Activated CD8-positive, alpha-beta memory T cell treated with anti-CD3 and anti-CD28 coated beads, Interleukin-2, amount 50 U/mL, for 48 hours (primary cell): ENCODE data around the gene DLGAP1.

Experiments
- DNase-seq: peaks from one replicate; pipeline ENCODE4 v3.0.0-alpha.2; 2020

Gene DLGAP1

GRCh38 chr18:3504637-3505036 is 950.5 kb downstream of the DLGAP1 start:
- DNase-seq = no peak

GRCh38 chr18:3502650-3503049 is 952.5 kb downstream of the DLGAP1 start:
- no peak for DNase-seq

GRCh38 chr18:3500016-3500415 is 955.1 kb downstream of the DLGAP1 start:
- no peak for DNase-seq

- no peak for DNase-seq
Observed at GRCh38 chr18:3499501-3499900, 955.6 kb downstream of the DLGAP1 start.

- DNase-seq = no peak
Observed at GRCh38 chr18:3498698-3499471, 956.2 kb downstream of the DLGAP1 start.

GRCh38 chr18:3495691-3496430 is 959.2 kb downstream of the DLGAP1 start:
- DNase-seq = no peak

- no peak for DNase-seq
Observed at GRCh38 chr18:3494569-3494968, 960.5 kb downstream of the DLGAP1 start.

- no peak for DNase-seq
Observed at GRCh38 chr18:3494245-3494526, 960.9 kb downstream of the DLGAP1 start.

GRCh38 chr18:3493501-3494244 is 961.4 kb downstream of the DLGAP1 start:
- DNase-seq = no peak

- no peak for DNase-seq
Observed at GRCh38 chr18:3492721-3493120, 962.4 kb downstream of the DLGAP1 start.

GRCh38 chr18:3491981-3492555 is 963.0 kb downstream of the DLGAP1 start:
- no peak for DNase-seq

GRCh38 chr18:3489462-3489861 is 965.6 kb downstream of the DLGAP1 start:
- no peak for DNase-seq

- no peak for DNase-seq
Observed at GRCh38 chr18:3486512-3486911, 968.6 kb downstream of the DLGAP1 start.

GRCh38 chr18:3485153-3486149 is 969.7 kb downstream of the DLGAP1 start:
- DNase-seq = no peak

- DNase-seq = no peak
Observed at GRCh38 chr18:3482258-3482657, 972.8 kb downstream of the DLGAP1 start.

- no peak for DNase-seq
Observed at GRCh38 chr18:3481696-3482210, 973.4 kb downstream of the DLGAP1 start.

GRCh38 chr18:3480827-3481573 is 974.1 kb downstream of the DLGAP1 start:
- no peak for DNase-seq

- DNase-seq = no peak
Observed at GRCh38 chr18:3479978-3480509, 975.1 kb downstream of the DLGAP1 start.

GRCh38 chr18:3478262-3478978 is 976.7 kb downstream of the DLGAP1 start:
- no peak for DNase-seq
